Dedifferentiated amniotic fluid mesenchymal stem cell (primary cell): Measurements from ENCODE around the gene KCNK6.
"Not testable (repeated sequence)": the region's sequence is repeated elsewhere in the genome, so short reads cannot be mapped to it uniquely, and the experiment has no call there.

Experiments
- DNase-seq: peaks from one replicate; pipeline ENCODE4 v3.0.0-alpha.2; 2016; ENCODE audit errors: extremely low spot score

Gene KCNK6

GRCh38 chr19:38323291-38323690, 3.6 kb downstream of the KCNK6 start:
- no peak for DNase-seq

- no peak for DNase-seq
Measured at GRCh38 chr19:38324431-38324830, 4.8 kb downstream of the KCNK6 start.

- DNase-seq, result no peak
Measured at GRCh38 chr19:38326591-38326990, 6.9 kb downstream of the KCNK6 start.

GRCh38 chr19:38329651-38330050, 10.0 kb downstream of the KCNK6 start:
- DNase-seq, result no peak

GRCh38 chr19:38331728-38332127, 12.1 kb downstream of the KCNK6 start:
- DNase-seq, result no peak

- DNase-seq, result no peak
Measured at GRCh38 chr19:38333245-38333644, 13.6 kb downstream of the KCNK6 start.

- DNase-seq, result peak; percentile 94
Measured at GRCh38 chr19:38335949-38336637, 16.4 kb downstream of the KCNK6 start.

- peak; percentile 86 for DNase-seq
Measured at GRCh38 chr19:38336638-38337359, 17.2 kb downstream of the KCNK6 start.

GRCh38 chr19:38337360-38337653, 17.7 kb downstream of the KCNK6 start:
- DNase-seq, result no peak

GRCh38 chr19:38339011-38339410, 19.4 kb downstream of the KCNK6 start:
- not testable (repeated sequence) for DNase-seq

GRCh38 chr19:38340927-38341326, 21.3 kb downstream of the KCNK6 start:
- DNase-seq, result no peak

- no peak for DNase-seq
Measured at GRCh38 chr19:38346837-38347236, 27.2 kb downstream of the KCNK6 start.

- no peak for DNase-seq
Measured at GRCh38 chr19:38350883-38351282, 31.2 kb downstream of the KCNK6 start.

- no peak for DNase-seq
Measured at GRCh38 chr19:38351865-38352395, 32.3 kb downstream of the KCNK6 start.

GRCh38 chr19:38352611-38353010, 33.0 kb downstream of the KCNK6 start:
- no peak for DNase-seq

GRCh38 chr19:38355728-38356725, 36.4 kb downstream of the KCNK6 start:
- DNase-seq, result no peak

GRCh38 chr19:38358071-38358470, 38.4 kb downstream of the KCNK6 start:
- no peak for DNase-seq

GRCh38 chr19:38359242-38360021, 39.8 kb downstream of the KCNK6 start:
- no peak for DNase-seq

- DNase-seq, result no peak
Measured at GRCh38 chr19:38360351-38360750, 40.7 kb downstream of the KCNK6 start.

- no peak for DNase-seq
Measured at GRCh38 chr19:38360839-38361631, 41.4 kb downstream of the KCNK6 start.
